ENCODE results near the gene LYRM1.

Gene LYRM1

DNA sequence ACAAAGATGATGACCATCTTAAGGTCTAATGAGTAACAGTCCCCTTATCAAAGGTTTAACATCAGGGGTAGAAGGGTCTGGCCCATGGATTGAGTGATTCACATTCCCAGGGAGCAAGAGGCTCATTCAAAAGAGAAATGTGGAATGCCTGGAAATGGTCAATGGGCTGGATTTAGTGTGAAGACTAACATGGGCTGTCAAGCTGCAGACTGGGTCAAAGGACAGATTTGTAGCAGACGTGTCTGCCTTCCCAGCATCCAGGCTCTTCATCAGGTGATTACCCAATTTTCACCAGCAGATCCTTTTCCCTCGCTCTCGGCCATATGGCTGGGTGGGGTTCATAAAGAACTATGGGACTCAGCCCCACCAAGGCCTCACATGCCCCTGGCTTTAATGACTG, 27.2 kb upstream of the LYRM1 start:
- DNase-seq = no peak

DNA sequence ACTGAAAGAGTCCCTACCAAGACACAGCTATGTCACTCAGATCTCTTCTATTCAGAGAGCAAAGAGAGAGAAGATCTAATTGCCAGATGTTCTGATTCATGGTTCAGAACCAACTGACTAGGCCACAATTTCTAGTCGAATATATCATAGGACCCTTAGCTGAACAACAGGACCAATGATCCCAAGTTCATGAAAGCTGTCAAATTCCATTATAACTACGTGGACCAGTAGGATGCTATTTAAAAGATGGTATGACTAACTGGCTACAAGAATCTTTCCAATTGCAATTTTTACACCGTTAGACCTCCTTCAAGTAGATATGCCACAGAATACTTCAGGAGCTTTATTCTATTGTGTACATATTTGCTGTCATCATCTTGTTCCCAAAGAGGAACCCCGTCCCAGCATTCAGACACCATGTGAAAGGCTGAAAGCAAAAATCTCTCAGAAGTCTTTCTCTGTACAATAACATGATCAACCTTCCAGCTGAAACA, 26.4 kb upstream of the LYRM1 start:
- DNase-seq = no peak

DNA sequence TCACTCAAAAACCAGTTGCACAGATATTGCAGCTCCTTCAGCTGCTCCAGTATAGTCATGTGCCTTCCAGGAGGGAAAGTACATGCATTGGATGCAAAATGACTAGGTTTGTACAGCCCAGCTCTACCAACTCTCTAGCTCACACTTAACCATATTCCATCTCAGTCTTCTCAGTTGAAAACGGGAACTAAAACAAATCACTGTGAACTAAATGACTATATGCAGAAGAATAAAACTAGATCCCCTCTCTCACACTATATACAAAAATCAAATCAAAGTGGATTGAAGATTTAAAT, 25.3 kb upstream of the LYRM1 start:
- DNase-seq = no peak

DNA sequence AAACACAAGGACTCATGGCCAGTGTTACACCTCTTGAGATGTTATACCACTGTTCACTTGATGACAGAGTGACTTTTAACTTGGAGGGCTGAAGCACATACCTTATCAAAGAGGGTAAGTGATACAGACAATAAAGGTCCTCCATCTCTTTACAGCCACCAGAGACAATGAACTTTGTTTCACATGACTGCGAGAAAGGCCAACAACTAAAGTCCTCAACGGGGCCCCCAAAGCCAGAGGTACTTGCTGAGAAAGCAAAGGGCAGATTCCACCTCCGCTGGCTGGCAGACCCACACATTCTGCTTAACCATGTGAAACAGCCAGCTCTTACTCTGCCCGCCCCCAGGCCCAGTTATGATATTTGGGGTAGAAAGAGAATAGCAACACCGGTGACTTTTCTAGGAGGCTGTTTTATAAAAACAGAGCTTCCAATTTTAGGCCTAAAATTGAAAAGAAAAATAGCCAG, 21.9 kb upstream of the LYRM1 start:
- no peak for DNase-seq

DNA sequence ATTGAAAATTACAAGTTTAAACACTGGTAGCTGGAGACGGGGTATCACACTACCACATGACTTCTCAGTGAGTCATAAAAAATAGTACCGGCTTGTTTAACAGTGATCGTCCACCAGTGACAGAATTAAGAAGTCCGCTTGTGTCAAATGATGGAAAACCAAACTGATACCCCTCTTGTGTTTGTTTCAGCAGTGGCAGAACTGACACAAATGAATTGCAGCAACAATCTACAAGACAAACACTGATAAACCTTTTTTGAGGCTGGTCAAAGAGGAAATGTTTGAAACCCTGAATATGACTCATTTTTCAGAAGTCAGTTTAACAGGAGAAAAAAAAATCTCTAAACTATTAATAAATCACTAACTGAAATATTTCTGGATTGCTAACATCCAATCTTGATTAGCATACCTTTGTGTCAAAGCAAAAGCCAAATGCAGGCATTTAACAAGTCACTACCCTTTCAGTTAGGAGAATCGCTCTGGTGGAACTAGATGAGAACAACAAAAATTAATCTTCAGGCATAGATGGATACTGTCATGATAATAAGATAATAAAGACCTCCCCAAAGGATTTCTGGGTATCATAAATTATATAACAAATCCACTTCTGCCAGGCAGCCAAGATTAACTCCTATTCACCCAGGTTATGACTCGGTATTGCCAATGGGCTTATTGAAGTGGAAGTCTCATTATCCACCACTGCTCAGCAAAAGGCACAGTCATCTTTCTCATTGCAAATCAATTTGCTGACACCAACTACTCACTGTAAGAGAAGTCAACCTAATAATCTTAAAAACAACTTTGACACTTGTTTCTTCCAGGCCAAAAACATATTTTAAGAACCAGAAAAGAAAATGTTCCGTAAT, 21.2 kb upstream of the LYRM1 start:
- no peak for DNase-seq

DNA sequence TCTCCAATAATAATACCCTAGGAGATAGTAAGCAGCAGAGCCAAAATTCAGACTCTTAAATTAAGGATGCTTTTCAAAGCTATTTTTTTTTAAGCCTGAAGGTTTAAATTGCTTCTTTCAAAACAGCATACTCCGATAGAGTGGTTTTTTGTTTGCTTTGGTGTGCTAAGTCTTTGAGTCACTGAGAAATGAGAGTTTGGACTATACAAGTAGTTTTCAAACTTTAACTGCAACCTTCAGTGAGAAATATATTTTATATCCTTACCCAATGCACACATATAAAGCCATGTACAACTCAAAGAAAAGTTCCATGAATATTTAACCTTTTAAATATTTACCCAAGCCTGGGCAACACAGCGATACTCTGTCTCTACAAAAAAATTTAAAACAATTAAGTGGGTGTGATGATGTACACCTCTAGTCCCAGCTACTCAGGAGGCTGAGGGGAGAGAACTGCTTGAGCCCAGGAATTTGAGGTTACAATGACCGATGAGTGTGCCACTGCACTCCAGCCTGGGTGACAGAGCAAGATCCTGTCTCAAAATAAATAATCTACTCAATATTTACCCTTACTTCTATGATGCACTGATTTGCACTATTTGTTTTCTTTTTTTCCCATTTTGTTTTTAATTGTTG, 19.6 kb upstream of the LYRM1 start:
- DNase-seq = no peak

DNA sequence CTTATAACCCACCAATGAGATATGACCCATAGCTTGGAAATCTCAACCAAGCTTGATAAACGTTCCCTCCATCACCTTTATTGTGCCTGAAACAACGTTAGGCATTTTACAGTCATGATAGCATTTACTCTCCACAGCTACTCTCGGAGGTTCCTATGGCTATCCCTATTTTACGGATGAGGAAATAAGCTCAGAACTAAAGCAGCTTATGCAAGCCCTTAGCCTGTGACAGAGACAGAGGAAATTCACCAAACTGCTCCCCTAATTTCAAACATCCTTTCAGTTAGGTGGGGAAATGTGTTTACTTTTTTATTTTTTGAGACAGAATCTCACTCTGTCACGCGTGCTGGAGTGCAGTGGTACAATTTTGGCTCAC, 19.1 kb upstream of the LYRM1 start:
- DNase-seq = no peak

DNA sequence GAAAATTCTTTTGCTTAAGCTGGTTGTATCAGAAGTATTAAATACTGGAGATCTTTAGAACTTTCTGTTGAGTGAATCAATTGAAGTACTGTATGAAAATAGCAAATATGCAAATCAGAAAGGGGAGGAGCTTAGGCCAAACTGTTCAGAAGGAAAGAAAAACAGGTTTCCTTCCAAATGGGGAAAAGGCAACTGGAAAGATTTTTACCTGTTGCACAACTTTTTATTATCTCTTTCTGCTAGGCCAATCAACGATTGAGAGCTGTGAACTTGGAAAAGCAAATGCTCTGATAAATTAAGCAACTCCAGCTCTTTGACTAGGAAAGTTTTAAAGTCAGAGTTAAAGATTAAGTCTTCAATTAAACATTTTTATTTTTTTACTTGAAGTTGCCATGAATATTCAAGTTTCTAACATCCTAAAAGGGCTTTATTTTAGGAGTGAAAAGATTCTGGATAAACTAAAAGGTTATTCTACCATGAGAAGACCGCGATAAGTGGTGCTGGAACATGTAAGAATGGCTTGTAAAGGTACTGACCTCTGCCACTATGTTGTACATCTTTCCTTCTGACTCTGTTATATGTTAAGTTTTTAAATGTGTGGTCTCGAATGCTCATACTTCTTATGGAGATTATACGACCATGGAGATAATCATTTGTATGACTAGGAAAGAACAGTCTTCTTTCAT, 16.9 kb upstream of the LYRM1 start:
- DNase-seq = no peak

DNA sequence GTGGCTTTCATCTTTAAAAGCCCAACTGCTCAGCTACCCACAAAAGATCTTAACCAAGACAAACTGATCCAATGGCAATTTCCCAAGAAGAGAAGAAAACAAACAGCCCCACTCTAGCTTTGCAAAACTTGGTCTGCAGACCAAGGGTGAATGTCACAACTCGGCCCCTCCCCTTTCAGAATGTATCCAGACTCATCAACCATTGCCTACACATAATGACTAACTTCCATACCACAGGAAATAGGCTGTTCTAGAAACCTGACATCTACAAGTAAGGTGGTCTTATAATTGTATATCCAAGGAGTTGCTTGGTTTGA, 16.4 kb upstream of the LYRM1 start:
- DNase-seq = no peak

DNA sequence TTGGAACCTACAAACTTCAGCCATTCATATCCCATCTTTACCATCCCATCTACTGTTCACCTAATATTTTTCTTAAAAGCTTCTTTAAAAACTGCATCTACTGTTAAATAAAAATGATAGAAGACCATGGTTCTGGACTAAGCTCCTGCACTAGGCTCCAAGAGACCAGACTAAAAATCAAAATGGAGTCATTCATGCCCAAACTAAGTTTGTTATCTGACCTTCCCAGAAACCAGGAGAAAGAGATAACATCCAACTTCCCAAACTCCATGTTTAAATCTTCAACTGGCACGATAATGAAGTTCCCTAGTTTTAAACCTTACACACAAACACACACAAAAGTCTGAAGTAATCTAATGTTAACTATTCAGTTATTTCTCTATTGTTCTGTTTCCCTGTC, 14.3 kb upstream of the LYRM1 start:
- DNase-seq = no peak

DNA sequence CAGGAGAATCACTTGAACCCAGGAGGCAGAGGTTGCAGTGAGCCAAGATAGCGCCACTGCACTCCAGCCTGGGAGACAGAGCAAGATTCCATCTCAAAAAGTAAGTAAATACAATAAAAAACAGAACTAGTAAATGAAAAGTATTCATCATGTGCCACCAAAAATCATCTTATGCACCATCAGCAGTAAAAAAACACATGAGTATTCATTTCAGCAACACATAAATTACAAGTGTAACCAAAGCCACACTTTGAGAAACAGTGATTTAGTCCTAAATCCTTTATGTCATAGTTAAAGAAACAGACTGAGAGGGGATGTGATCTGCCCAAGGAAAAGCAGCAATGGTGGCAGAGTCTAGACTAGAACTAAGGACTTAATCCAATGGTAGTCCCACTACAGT, 13.4 kb upstream of the LYRM1 start:
- no peak for DNase-seq

DNA sequence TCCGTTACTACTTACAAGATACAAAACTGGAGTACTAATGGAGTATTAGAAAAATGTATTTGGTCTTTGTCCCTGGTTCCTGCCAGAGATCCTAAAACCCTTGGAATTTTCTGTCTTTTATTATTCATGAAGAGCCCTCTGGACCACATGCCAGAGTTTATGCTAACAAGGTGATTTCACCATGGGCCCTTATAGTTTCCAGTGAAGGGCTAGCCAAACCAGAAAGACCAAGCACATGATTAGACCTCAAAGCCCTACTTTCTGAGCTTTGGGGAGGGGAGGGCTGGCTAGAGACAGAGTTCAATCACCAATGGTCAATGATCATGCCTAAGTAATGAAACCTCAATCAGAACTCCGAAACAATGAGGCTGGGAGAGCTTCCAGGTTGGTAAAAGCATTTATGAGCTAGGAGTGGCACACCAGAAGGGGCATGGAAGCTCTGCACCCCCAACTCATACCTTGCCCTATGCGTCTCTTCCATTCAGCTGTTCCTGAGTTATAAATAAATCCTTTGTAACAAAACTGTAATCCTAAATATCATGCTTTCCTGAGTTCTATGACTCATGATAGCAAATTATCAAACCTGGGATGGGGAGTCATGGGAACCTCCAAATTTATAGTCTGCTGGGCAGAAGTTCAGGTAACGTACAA, 10.8 kb upstream of the LYRM1 start:
- DNase-seq = no peak

DNA sequence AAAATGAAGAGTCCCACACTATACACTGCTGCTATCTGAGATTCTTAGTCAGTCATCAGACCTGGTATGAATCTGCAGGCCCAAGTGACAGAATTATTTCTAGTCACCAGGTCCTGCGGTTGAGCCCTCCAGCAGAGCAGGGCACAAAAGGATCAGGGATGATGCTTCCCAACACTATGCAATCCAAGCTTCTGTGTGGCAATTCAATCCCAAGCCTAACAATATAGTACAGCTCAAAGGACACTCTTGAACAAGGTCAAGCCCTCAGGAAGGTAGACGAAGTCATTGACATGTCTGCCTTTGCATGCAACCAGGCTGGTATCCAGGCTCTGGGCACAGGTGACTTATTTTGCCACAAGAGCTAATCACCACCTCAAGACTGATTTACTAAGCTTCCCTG, 6.2 kb upstream of the LYRM1 start:
- DNase-seq = no peak

DNA sequence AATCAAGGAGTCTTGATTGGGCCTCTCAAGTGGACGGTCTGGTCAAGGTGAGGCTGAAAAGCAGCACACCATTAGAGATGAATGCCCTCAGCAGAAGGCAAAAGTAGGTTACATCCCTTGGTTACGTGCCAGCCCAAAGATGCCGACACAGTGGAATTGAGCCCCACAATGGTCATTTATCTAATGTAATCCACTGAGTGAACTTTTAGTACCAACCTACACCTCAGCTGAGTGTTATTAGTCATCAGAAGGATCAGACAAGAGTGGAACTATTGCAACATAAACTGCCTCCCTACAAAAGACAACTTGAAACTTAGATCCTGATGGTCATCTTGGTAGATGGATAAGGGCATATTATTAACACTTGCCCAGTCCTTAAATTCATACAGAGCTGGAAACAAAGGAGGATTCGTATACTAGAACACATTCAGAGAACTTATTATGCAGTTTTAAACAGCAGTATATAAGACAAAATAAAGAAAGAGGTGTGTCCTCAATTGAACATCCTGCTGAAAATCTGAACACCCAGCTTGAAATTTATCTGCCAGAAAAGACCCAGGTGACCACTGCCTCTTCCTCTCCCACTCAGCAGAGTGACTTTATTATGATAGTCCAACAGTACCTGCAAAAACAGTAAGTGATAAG, 3.2 kb upstream of the LYRM1 start:
- no peak for DNase-seq

DNA sequence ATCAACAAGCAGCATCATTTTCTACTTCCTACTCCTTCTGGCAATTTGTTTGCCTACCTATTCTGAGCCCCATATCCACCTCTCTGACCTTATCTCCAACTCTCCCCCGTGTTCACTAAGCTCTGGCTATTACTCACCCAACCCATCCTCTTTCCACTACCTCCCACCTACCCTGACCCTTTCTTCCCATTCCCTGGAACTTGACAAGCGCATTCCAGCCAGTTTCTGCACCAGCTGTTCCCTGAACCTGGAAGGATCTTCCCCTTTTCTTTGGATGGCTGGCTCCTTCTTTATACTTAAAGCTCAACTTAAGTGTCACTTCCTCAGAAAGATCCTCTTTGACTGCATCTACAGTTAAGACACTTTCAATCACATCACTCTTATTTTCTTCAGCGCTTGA, 2.6 kb upstream of the LYRM1 start:
- no peak for DNase-seq

DNA sequence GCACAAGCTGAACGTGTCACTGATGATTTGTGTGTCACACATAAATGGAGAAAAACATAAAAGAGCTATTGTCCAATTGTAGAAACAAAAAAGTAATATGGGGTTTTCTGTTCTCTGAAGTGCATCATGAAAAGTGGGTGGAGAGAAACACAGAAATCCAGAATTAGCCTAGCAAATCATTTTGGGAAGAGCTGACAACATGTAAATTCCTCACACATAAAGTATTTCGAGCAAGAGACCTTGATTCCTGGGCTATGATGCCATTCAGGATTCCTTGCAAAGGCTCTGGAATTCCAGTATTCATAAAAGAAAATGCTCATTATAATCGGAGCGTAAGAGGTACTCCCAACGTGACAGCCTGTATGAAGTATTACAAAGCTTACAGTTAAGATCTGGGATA, 1.5 kb upstream of the LYRM1 start:
- DNase-seq = no peak

DNA sequence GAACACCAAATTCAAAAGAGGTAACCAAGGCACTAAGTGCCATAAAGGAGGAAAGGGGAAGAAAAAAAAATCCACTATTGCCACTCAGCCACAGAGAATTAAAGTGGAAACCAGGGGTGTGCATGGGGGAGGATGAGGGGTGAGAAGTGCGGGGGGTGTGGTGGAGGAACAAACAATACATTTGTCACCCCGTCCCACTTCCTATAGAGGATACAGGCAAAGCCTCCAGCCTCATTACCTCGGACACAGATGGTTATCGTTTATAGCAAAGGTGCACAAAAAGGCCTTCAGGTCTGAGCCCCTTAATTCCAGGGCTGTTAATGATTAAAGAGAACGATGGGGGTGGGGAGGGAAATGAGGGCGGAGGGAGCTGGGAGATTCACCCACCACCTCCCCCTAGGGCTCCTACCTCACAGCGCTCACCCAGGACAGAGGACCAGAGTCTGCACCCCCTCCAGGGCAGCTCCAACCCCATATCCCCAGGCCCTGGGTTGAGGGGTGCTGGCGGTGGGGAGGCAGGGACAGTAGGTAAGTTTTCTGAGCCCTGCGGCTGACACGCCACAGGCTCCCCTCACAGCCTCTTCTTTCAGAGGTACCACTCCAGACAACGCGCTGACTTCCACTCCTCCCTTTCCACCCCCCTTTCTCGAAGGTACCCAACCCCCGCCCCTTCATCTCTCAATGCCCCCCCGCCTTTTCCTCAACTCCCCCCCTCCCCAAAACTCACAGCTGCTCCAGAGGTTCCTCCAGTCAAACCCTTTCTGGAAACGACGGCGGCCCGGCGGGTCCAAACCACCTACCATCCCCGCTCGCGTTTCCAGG, 883 bp upstream of the LYRM1 start:
- no peak for DNase-seq

DNA sequence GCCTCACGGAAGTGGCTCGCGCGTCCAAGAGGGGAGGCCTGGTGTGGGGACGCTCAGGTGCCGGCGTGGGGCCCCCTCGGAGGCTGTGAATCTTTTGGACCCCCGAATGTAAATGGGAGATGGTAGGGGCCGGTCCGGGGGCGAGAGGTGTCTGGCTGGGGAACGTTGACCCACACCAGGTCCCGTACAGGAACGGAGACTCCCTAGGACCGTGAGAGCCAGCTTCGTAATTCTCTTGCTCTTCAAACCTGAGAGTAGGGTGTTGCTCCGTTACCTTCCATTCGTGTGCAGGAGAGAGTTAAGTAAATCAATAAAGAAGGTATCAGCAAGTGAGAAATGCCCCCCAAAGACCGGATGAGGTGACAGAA, 481 bp downstream of the LYRM1 start:
- no peak for DNase-seq

DNA sequence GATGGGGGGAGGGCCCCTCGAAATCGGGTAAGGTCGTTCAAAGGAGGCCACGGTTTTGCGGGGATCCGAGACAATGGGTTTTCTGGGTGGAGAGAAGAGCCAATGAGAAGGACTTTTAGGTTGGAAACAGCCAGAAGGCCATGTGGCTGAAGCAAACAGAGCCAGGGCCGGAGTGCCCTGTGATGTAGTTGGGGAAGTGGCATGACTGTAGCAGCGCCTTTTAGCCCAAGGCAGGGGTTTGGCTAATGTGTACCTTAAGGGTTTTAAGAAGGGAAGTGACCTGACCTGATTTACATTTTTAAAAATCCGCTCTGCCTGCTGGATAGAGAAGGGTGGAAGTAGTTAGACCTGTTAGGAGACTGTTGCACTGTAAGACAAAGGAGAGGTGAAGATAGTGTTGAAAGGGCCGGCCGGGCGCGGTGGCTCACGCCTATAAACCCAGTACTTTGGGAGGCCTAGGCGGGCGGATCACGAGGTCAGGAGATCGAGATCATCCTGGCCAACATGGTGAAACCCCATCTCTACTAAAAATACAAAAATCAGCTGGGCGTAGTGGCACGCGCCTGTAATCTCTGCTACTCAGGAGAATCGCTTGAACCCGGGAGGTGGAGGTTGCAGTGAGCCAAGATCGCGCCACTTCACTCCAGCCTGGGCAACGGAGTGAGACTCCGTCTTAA, 1.0 kb downstream of the LYRM1 start:
- peak; percentile 13 for DNase-seq

DNA sequence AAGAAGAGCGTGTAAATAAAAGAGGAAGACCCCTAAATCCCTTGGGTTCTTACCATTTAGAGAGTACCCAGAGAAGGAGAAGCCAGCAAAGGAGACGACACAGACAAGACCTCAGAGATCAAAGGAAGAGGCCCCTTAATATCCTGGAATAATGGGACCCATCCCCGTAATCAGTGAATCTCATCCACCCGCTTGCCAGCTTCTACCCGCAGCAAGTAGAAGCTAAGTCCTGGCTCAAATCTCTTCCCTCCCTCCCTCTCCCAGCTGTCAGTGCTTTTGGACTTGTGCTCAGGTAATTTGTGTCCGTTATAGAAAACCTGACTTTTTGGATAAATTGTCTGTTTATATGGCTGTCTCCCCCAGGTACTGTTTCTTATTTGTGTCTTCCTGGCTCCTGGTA, 1.9 kb downstream of the LYRM1 start:
- no peak for DNase-seq

DNA sequence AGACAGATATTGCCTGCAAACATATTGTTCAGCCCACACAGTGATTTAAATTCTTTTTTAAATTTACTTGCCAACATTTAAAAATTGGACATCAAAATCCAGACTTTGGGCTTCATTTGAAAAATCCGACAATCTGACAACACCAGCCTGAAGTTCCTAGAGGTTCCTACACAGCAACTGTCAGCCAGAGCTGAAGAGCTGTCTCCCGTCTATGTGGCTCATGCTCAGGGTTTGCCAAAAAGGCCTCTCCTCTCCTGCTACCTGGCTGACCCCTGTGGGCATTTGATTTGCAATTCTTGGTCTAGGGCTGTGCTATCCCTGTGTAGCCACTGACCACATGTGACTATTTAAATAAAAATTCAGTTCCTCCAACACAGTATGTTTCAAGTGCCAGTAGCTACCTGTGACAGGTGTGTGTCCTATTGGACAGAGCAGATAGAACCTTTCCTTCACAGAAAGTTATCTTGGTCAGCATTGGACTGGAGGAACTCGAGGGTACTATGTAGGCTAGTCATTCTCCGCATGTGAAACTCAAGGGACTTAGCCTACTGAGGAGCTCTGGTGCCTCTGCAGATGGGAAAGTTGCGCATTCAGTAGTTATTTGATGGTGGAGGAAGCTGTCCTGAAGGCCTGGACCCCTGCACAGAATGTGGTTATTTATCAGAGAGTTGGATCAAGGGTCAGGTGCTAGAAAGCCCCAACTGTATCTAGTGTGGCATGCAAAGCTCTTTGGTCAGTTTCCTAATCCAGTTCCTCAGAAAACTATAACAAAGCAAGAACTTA, 2.7 kb downstream of the LYRM1 start:
- no peak for DNase-seq

Data from activated gamma-delta T cell treated with Interleukin-2 at 50 U/mL for 16 hours (primary cell).